HEK293T (cell line): ENCODE measurements around the gene IKZF4.

Source experiments
- ARNT ChIP-seq: fragments of 450-650 bp; IDR thresholded peaks from 2 replicates; pipeline ENCODE4 v1.6.1; 2017; ENCODE audit warnings: mild to moderate bottlenecking
- BHLHE40 ChIP-seq: fragments of 450-650 bp; IDR thresholded peaks from 2 replicates; pipeline ENCODE4 v1.6.1; 2016; ENCODE audit warnings: mild to moderate bottlenecking, moderate library complexity, borderline replicate concordance
- ELF4 ChIP-seq: fragments of 450-650 bp; IDR thresholded peaks from 2 replicates; pipeline ENCODE4 v1.6.1; 2017; ENCODE audit warnings: antibody characterized with exemption
- FOXA1 ChIP-seq: fragments of 450-650 bp; IDR thresholded peaks from 2 replicates; pipeline ENCODE4 v1.6.1; 2016; ENCODE audit warnings: mild to moderate bottlenecking
- FOXK2 ChIP-seq: fragments of 450-650 bp; IDR thresholded peaks from 2 replicates; pipeline ENCODE4 v1.6.1; 2016; ENCODE audit warnings: mild to moderate bottlenecking
- FOXM1 ChIP-seq: fragments of 450-650 bp; IDR thresholded peaks from 2 replicates; pipeline ENCODE4 v1.6.1; 2017; ENCODE audit warnings: mild to moderate bottlenecking, borderline replicate concordance
- HDGF ChIP-seq: fragments of 450-650 bp; IDR thresholded peaks from 2 replicates; pipeline ENCODE4 v1.6.1; 2017; ENCODE audit warnings: antibody characterized with exemption, borderline replicate concordance
- L3MBTL2 ChIP-seq: fragments of 450-650 bp; conservative IDR thresholded peaks from 2 replicates; pipeline ENCODE4 v1.6.1; 2016; ENCODE audit warnings: mild to moderate bottlenecking
- LEF1 ChIP-seq: fragments of 450-650 bp; IDR thresholded peaks from 2 replicates; pipeline ENCODE4 v1.6.1; 2017; ENCODE audit warnings: mild to moderate bottlenecking, borderline replicate concordance
- SP1 ChIP-seq: fragments of 450-650 bp; IDR thresholded peaks from 2 replicates; pipeline ENCODE4 v1.6.1; 2017
- SUZ12 ChIP-seq: fragments of 450-650 bp; IDR thresholded peaks from 2 replicates; pipeline ENCODE4 v1.6.1; 2016; ENCODE audit warnings: mild to moderate bottlenecking
- TARDBP ChIP-seq: fragments of 450-650 bp; IDR thresholded peaks from 2 replicates; pipeline ENCODE4 v1.6.1; 2016
- TF ChIP-seq, protein P1 (sequence below): fragments of 450-650 bp; IDR thresholded peaks from 2 replicates; pipeline ENCODE4 v1.6.1; 2016

DNA sequence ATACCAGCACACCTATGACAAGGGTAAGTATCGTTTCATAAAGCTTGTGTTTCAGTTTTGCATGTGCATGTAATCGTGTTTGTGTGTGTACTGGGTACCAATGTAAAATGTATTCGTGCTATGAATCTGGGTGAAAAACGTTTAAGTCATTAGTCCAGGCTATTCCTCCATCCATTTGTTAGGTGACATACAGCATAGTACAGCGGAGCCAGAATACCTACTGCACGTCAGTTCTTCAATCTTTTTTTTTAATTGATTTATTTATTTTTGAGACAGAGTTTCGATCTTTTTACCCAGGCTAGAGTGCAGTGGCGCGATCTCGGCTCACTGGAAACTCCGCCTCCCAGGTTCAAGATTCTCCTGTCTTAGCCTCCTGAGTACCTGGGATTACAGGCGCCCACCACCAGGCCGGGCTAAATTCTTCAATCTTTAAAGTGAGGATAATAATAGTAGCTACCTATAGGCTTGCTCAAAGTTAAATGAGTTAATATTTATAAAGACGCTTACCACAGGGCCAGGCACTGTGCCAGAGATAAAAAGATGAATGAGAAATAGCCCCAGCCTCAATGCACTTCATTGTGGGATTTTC, 20.2 kb downstream of the IKZF4 start:
- TF ChIP-seq TARDBP (no peak), FOXA1 (no peak), ELF4 (no peak), HDGF (no peak), SUZ12 (no peak), BHLHE40 (no peak), SP1 (no peak), ARNT (no peak), FOXK2 (no peak), FOXM1 (no peak), L3MBTL2 (no peak), LEF1 (no peak)
- TF ChIP-seq, protein P1, sequence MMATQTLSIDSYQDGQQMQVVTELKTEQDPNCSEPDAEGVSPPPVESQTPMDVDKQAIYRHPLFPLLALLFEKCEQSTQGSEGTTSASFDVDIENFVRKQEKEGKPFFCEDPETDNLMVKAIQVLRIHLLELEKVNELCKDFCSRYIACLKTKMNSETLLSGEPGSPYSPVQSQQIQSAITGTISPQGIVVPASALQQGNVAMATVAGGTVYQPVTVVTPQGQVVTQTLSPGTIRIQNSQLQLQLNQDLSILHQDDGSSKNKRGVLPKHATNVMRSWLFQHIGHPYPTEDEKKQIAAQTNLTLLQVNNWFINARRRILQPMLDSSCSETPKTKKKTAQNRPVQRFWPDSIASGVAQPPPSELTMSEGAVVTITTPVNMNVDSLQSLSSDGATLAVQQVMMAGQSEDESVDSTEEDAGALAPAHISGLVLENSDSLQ: no peak
